ENCODE measurements around the gene FANCC.

DNA sequence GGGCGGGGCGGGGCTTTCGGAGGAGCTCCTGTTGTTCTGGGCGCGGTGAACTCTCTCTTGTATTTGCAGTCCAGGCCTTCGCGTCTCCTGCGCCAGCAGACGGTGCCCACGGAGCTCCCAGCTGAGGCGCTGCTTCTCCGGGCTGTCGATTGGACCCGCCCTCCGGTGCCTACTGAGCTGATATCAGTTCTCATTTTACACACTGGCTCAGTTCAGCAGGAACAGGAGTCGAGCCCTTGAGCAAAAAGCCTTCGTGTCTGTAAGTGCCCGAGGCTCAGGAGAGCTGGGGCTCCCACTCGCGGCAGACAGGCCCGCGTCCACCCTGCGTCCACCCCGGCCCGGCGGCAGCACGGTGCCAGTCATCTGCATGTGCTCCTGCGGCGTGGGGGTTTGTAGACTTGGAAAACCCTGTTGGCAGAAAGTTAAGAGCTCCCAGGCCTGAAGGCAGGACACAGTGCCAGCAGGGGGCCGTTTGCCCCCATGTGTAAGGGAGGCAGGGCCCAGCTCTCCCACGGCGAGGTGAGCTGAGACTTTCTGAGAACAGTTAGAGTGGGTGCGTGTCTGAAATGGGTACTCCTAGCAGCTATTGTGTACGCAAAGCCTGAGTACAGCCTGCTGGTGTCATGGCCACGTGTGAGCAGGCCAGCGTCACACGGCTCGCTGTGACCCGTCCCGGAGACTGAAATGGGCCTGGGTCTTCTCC is 231.5 kb downstream of the FANCC start:
- TF ChIP-seq, protein P1, sequence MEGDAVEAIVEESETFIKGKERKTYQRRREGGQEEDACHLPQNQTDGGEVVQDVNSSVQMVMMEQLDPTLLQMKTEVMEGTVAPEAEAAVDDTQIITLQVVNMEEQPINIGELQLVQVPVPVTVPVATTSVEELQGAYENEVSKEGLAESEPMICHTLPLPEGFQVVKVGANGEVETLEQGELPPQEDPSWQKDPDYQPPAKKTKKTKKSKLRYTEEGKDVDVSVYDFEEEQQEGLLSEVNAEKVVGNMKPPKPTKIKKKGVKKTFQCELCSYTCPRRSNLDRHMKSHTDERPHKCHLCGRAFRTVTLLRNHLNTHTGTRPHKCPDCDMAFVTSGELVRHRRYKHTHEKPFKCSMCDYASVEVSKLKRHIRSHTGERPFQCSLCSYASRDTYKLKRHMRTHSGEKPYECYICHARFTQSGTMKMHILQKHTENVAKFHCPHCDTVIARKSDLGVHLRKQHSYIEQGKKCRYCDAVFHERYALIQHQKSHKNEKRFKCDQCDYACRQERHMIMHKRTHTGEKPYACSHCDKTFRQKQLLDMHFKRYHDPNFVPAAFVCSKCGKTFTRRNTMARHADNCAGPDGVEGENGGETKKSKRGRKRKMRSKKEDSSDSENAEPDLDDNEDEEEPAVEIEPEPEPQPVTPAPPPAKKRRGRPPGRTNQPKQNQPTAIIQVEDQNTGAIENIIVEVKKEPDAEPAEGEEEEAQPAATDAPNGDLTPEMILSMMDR (IDR thresholded peaks at IDR 0.05 in 2 of 3, conservative IDR thresholded peaks at IDR 0.05 in 1 of 3; ENCODE audit: borderline replicate concordance in 1 of 3, insufficient read depth in 1 of 3, low read depth in 2 of 3, low read length in 2 of 3) = no peak
- TF ChIP-seq EZH2 (IDR thresholded peaks at IDR 0.05) (no peak), EGR1 (IDR thresholded peaks at IDR 0.05; ENCODE audit: low read depth) (no peak), ZNF274 (IDR thresholded peaks at IDR 0.05; ENCODE audit: low read depth, low read length) (no peak), CEBPB (IDR thresholded peaks at IDR 0.05; ENCODE audit: low read depth) (no peak), FOSL1 (IDR thresholded peaks at IDR 0.05; ENCODE audit: low read depth) (no peak), CBX3 (IDR thresholded peaks at IDR 0.05; ENCODE audit: low read depth) (no peak), SRF (IDR thresholded peaks at IDR 0.05; ENCODE audit: low read depth) (no peak), SIN3A (IDR thresholded peaks at IDR 0.05; ENCODE audit: low read depth) (no peak), POLR2AphosphoS5 (IDR thresholded peaks at IDR 0.05; ENCODE audit: low read depth, low read length) (no peak), TCF7L2 (IDR thresholded peaks at IDR 0.05; ENCODE audit: borderline replicate concordance, extremely low read depth, insufficient read depth, insufficient read length) (no peak)
- TF ChIP-seq, protein P2, sequence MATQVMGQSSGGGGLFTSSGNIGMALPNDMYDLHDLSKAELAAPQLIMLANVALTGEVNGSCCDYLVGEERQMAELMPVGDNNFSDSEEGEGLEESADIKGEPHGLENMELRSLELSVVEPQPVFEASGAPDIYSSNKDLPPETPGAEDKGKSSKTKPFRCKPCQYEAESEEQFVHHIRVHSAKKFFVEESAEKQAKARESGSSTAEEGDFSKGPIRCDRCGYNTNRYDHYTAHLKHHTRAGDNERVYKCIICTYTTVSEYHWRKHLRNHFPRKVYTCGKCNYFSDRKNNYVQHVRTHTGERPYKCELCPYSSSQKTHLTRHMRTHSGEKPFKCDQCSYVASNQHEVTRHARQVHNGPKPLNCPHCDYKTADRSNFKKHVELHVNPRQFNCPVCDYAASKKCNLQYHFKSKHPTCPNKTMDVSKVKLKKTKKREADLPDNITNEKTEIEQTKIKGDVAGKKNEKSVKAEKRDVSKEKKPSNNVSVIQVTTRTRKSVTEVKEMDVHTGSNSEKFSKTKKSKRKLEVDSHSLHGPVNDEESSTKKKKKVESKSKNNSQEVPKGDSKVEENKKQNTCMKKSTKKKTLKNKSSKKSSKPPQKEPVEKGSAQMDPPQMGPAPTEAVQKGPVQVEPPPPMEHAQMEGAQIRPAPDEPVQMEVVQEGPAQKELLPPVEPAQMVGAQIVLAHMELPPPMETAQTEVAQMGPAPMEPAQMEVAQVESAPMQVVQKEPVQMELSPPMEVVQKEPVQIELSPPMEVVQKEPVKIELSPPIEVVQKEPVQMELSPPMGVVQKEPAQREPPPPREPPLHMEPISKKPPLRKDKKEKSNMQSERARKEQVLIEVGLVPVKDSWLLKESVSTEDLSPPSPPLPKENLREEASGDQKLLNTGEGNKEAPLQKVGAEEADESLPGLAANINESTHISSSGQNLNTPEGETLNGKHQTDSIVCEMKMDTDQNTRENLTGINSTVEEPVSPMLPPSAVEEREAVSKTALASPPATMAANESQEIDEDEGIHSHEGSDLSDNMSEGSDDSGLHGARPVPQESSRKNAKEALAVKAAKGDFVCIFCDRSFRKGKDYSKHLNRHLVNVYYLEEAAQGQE (IDR thresholded peaks at IDR 0.05; ENCODE audit: low read depth) = no peak
- TF ChIP-seq, protein P3, sequence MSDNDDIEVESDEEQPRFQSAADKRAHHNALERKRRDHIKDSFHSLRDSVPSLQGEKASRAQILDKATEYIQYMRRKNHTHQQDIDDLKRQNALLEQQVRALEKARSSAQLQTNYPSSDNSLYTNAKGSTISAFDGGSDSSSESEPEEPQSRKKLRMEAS (IDR thresholded peaks at IDR 0.05) = no peak
